Activated CD8-positive, alpha-beta memory T cell treated with anti-CD3 and anti-CD28 coated beads for 36 hours (primary cell): ENCODE data around the gene IL6R. TPM values are rescaled to one million over a fixed set of nuclear protein-coding genes. Genes with fewer than 3 reads are reported as not detected.

Experiments used
- CTCF ChIA-PET: fragments of 350-600 bp; sonication (Branson Sonifier 250); formaldehyde crosslinking; loops from one replicate; lab custom pipeline; 2021; ENCODE audit warnings: antibody characterized with exemption; lab: Charles Lee
- POLR2A ChIA-PET: fragments of 350-600 bp; sonication (Branson Sonifier 250); formaldehyde crosslinking; loops from one replicate; lab custom pipeline; 2021; ENCODE audit warnings: antibody characterized with exemption; lab: Charles Lee
- total RNA-seq, 2 experiments: library from RNA; stranded (reverse); gene quantifications; one replicate each; pipeline ENCODE4 v1.2.3, GENCODE V29; 2021

Gene IL6R
- total RNA-seq, 2 experiments from 2014 or later, result 1.0 to 1.5 TPM

DNA sequence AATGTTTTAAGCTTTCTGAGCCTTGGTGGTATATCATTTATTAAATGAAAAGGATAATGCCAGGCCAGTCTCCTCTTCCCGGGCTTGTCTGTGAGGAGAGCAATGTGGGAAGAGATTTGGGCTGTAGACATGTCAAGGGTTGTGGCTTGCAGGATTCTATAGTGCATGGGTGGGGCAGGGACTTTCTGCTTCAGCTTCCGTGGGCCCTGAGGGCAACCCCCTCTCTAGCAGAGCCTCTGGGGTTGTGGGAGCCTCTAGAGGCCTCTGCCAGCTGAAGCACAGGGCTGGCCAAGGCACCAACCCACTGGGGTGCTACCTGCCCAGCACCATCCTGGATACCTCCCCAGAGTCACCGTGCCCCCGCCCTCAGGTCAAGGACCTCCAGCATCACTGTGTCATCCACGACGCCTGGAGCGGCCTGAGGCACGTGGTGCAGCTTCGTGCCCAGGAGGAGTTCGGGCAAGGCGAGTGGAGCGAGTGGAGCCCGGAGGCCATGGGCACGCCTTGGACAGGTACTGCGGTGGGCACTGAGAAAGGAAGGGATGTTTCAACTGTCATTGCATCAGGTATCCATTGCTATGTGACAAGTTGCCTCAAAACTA, 30.6 kb downstream of the IL6R start:
- ChIA-PET CTCF (interaction anchor here (0.7 kb wide), 2 partner anchors 9 to 339 kb away, joined by 3 read pairs; no protein-coding TSS in a partner anchor), POLR2A (no interaction called here)

DNA sequence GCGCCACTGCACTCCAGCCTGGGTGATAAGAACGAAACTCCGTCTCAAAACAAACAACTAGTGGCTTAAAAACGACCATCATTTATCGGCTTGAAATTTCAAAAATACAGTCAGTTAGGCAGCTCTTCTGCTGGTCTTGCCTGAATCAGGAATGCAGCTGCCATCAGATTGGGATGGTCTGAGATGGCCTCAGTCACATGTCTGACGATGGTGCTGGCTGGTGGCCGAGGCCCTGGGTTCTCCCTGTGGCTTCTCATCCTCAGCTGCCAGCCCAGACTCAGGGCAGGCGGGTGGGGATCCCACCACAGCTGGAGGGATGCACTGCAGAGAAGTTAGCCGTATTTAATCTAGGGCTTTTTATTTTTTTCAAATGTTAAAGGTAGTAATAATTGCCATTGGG, 31.3 kb downstream of the IL6R start:
- POLR2A ChIA-PET, result no interaction called here
- CTCF ChIA-PET, result no interaction called here

DNA sequence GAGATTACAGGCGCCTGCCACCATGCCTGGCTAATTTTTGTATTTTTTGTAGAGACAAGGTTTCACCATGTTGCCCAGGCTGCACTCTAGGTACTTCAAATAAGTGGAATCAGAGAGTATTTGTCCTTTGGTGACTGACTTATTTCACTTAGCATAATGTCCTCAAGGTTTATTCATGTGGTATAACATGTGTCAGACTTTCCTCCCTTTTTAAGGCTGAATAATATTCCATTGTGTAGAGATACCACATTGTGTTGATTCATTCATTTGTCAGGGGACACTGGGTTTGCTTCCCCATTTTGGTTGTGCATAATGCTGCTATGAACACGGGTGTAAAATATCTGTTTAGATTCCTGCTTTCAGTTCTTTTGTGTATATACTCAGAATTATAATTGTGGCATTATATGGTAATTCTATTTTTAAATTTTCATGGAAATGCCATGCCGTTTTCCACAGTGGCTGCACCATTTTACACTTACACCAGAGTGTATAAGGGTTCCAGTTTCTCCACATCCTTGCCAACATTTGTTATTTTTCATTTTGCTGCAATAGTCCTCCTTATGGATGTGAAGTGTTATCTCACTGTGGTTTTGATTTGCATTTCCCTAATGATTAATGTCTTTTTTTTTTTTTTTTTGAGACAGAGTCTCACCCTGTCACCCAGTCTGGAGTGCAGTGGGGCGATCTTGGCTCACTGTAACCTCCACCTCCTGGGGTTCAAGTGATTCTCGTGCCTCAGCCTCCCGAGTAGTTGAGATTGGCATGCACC, 35.1 kb downstream of the IL6R start:
- ChIA-PET POLR2A (interaction anchor here (0.6 kb wide), 1 partner anchor 79 kb away, joined by 3 read pairs; no protein-coding TSS in a partner anchor), CTCF (interaction anchor here (1.2 to 1.3 kb wide), 2 partner anchors 9 to 33 kb away, joined by 4 read pairs; no protein-coding TSS in a partner anchor)

DNA sequence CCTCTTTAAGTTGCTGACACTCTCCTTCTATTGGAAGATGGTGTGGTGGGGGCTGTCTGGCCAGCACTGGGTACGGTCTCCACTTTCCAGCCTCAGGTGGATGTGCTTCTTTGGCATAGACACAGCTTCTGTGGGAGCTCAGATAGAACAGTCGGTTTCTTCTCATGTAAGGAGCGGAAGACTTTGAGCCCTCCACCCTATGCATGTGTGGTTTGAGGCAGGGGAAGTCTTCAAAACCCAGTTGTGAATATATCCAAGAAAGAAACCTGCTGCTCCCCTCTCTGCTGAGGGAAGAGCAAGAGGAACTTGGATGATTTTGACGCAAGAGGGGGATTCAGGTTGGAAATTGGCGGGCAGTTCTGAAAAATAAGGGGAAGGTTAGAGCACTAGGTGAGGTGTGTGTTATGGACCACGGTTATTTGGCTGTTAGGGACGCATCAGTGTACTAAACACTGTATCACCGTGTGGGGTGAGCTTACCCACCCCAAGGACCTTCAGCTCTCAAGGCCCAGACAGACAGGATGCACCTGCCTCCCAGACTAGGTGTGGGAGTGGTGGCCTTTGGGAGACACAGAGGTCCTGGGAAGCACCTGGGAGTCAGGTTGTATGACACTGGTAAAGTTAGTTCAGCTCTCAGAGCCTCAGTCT, 36.2 kb downstream of the IL6R start:
- ChIA-PET POLR2A (no interaction called here), CTCF (interaction anchor here (1.2 to 1.3 kb wide), 3 partner anchors 10 to 55 kb away, joined by 3 to 4 read pairs (median 4); no protein-coding TSS in a partner anchor)

DNA sequence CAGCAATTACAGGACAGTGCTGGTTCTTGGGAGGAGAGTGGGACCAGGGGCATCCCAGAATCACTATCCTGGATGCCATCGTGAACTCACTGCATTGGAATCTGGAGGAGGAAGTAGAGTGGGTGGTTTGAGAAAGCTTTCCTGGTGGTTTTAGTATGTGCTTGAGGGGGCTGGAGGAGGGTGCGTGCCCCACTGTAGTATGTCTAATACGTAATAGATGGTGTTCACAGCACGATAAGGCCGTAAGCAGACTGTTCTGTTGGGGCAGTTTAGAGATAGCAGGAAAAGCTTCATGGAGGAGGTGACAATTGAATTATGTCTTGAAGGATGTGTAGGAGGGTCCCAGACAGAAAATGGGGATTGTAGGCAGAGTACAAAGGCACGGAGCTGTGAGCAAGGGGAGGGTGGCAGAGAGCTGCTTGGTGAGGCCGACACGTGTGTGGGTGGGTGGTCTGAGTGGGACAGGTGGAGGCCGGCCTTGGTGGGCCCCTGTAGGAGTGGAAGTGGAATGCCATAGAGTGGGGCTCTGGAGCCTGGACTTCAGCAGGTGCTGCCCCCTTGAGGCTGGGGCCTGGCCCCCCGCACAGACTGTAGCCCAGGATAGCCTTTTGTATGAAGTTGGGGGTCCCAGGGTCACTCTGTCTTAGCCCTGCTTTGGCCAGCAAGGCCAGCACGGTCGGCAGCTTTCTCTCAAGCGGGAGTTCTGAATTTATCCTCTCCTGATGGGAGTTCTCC, 37.0 kb downstream of the IL6R start:
- POLR2A ChIA-PET, result no interaction called here
- CTCF ChIA-PET, result interaction anchor here (1.2 to 1.3 kb wide), 4 partner anchors 9 to 55 kb away, joined by 3 to 4 read pairs (median 4); no protein-coding TSS in a partner anchor

DNA sequence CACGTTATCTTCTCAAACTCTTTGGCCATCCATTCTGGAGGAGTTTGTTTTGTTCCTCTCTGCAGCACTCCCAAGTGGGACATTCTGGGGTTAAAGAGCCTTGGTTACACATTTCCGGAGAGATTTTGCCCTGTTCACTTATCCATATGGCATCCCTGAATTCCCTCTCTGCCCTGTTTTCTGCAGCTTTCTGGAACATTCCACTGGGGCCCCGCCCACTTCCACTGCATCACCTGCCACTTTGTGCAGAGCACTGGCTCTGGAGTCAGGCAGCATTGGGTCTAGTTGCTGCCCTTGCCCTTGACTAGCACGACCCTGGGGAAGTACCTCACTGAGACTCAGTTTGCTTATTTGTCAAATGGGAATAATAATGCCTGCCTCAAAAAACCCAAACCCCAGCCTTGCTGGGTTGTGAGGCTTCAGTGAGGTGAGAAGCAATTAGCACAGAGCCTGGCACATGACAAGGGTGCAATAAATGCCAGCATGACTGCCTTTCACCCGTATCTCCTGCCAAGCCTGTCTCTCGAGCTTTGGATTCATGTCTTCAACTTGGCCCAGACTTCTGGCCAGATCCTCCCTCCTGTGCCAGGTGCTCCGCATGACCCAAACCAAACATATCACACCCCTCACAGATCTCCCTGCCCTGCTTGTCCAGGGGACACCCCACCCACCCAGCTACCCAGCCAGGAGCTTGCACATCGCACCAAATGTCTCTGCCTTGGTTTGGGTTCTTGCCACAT, 38.3 kb downstream of the IL6R start:
- CTCF ChIA-PET, result interaction anchor here (0.6 to 1.9 kb wide), 3 partner anchors 14 to 39 kb away, joined by 3 to 4 read pairs (median 4); no protein-coding TSS in a partner anchor
- POLR2A ChIA-PET, result no interaction called here

DNA sequence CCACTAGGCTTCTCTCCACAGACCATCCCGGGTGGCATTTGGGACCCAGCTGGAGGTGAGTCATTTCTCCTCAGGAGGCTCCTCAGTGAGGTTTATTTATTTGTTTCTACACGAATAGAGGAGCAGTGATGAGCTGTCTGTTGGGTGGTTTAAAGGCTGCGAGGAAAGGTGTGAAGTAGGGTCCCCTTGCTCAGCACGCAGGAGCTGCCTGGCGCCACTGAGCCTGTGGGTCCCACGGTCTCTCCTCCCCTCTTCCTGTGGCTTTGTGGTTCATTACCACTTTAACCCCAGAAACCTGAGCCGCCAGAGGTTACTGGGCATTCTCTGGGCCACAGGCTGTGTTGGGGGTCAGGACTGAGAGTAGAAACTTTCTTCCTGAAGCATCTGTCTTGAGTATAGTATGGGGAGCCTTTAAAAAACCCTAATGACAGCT, 39.9 kb downstream of the IL6R start:
- POLR2A ChIA-PET, result interaction anchor here (1.4 to 1.5 kb wide), 2 partner anchors 19 to 59 kb away, joined by 3 to 11 read pairs; no protein-coding TSS in a partner anchor
- CTCF ChIA-PET, result interaction anchor here (0.9 to 1.6 kb wide), 3 partner anchors 35 to 121 kb away, joined by 3 read pairs; no protein-coding TSS in a partner anchor

DNA sequence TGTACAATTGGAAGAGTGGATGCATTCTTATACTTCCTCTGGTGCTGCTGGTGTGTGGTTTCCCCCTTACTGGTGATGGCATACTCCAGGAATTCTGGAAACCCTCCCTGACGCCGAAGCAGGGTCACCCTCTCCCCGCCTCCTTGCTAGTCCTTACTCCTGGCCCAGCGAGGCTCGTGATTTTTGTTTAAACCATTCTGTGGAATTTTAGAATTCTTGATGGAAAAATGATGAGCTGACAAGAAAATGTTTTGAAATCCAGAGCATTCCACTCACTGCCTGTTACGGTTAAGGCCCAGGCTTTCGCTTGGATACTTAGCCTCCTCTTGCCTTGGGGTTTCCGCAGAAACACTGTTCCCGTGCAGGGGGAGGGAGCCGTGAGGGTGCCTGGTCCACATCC, 41.1 kb downstream of the IL6R start:
- ChIA-PET CTCF (interaction anchor here (0.6 kb wide), 1 partner anchor 558 kb away, joined by 4 read pairs; no protein-coding TSS in a partner anchor), POLR2A (no interaction called here)

DNA sequence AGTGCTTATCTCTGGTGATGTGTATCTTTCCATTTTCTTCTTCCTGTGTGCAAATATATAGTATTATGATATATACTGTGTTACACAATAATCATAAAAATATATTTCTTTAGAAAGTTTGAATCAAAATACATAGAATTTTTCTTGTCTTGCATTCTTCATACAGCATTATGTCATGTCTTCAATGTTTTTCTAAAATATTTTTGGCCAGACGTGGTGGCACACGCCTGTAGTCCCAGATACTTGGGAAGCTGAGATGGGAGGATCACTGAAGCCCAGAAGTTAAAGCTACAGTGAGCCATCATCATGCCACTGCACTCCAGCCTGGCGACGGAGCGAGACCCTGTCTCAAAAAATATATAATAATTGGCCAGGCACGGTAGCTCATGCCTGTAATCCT, 41.6 kb downstream of the IL6R start:
- ChIA-PET CTCF (no interaction called here), POLR2A (no interaction called here)

DNA sequence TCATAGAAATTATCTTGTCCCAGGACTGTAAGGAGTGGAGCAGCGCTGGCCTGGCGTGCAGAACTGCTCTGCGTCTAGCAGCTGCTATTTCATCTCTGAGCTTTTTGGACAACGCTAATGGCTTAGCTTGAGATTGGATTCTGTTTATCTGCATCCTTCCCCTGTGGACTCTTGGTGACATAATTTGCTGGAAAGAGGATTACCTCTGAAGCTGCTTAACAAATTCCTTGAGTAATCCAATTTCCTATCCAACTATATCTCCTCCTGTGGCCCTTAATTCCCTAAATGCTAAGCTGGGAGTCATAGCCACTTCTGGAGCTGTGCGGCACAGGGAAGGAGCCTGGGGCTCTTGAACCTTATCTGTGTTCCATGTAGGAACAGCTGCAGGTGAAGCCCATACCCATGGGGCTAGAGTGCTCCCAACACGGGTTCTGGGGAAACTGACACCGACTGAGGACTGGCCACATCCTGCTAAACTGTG, 43.2 kb downstream of the IL6R start:
- CTCF ChIA-PET, result interaction anchor here (1.1 kb wide), 1 partner anchor 31 kb away, joined by 5 read pairs; no protein-coding TSS in a partner anchor
- POLR2A ChIA-PET, result no interaction called here

DNA sequence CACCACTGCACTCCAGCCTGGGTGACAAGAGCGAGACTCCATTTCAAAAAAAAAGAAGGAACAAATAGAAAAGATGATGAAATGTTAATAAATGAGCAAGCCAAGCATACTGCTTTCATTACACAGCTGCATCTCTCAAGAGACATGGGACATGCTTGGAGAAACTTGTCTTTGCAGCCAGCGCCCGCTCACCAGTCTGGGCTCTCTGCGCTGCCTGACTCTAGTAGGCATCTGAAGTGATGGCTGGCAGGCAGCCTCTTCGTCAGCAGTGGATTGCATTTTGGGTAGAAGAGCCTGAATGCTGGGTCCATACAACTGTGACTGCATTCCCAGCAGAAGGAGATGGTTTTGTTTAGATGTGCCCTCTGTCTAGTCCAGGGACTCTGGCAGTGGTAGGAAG, 48.0 kb downstream of the IL6R start:
- CTCF ChIA-PET, result no interaction called here
- POLR2A ChIA-PET, result no interaction called here

DNA sequence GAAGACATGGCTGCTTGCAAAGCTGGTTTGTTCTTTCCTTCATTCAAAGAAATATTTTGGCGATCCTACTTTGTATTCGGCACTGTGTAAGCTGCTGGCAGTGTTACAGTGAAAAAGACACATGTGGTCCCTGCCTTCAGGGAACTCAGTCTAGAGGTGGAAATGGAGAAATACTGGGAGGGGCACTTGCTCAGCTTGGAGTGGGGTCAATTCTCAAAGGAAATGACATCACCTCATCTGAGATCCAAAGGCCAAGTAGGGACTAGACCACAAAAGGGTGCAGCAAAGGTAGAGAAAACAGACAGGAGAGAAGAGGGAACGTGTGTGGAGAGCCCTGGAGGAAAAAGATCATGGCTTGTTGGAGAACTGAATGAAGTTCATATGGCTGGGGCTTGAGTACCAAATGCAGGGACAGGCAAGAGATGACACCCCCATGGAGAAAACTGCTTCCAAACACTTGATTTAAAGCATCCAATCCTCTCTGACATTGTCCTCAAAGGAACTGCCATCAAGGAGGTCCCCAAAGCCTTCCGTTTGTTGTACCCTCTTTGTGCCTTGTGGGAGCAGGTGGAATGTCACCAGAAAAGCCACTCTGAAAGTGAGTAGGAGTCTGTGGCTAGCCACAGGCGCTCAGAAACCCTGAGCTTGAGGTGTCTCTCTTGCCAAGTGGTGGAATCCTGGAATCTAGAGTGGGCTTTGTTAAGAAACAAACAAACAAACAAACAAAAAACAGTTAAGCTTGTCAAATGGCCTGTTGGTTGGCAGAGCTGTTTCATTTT, 48.6 kb downstream of the IL6R start:
- ChIA-PET CTCF (no interaction called here), POLR2A (no interaction called here)

DNA sequence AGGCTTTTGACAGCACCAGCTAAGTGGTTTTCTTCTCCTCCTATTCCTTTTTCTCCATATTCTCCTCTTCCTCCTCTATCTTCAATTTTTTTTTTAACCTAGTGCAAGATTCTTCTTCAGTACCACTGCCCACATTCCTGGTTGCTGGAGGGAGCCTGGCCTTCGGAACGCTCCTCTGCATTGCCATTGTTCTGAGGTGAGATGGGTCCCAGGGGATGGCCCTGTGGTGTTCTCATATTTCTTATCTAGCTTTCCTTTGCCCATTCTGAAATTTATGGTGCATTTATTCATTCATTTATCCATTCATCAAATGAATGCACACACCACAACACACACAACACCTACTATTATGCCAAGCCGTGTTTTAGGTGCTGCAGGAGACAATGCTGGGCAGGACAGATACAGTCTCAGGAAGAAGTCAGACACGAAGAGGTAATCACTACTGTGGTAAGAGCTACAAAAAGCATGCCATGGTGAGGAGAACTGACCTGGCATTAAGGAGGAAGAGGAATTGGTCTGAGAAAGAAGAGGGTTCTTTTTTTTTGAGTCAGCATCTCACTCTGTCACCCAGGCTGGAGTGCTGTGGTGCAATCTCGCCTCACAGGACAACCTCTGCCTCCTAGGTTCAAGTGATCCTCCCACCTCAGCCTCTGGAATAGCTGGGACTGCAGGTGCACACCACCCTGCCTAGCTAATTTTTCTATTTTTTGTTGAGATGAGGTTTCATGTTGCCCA, 49.4 kb downstream of the IL6R start:
- ChIA-PET POLR2A (no interaction called here), CTCF (no interaction called here)

DNA sequence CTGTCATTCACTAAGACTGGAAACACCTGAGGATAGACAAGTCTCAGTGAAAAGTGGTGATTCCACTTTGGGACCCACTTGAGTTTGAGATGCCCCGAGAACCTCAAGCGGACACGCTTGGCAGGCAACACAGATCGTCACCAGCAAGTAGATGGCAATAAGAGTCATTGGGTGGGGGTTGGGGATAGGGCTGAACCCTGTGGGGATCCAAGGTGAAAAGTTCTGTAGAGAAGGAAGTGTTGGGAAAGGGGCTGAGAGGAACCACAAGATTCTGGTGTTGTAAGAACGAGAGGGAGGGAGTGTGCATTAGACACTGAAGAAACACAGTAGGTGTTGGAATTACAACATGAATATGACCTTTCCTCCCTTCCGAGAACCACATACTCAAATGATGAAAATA, 51.5 kb downstream of the IL6R start:
- CTCF ChIA-PET, result interaction anchor here (0.6 to 1.7 kb wide), 2 partner anchors 14 to 70 kb away, joined by 4 read pairs; no protein-coding TSS in a partner anchor
- POLR2A ChIA-PET, result interaction anchor here (0.7 kb wide), 1 partner anchor 59 kb away, joined by 7 read pairs; no protein-coding TSS in a partner anchor

DNA sequence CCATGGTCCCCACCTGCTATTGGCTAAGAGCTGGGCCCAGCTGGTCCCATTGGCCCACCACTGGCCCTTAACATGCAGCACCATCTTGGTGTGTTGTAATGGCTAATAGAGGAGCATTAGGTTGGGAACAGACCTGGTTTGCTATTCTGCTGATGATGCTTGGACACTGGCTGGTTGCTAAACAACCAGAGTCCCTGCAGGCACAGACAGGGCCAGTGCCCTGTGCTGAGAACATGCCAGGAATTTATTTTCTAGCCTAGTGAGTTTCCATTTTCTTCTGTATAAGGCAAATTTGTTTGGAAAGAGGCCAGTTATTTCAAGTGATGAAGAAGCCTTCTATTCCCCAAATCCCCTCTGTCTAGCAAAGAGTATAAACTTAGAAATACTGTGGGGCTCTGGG, 53.9 kb downstream of the IL6R start:
- ChIA-PET POLR2A (no interaction called here), CTCF (no interaction called here)

DNA sequence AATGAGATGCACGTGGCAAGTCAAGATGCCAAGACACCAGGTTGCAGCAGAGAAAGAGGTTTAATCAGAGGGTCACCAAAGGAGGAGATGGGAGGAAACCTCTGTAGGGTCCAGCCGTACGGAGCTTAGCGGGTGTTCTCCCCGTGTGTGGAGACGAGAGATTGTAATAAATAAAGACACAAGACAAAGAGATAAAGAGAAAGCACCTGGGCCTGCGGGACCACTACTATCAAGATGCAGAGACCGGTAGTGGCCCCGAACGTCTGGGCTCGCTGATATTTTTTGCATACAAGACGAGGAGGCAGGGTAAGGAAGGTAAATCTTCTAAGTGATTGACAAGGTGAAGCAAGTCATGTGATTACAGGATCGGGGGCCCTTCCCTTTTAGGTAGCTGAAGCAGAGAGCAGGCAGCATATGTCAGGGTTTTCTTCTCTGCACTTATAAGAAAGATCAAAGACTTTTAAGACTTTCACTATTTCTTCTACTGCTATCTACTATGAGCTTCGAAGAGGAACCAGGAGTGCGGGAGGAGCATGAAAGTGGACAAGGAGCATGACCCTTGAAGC, 55.6 kb downstream of the IL6R start:
- CTCF ChIA-PET, result no interaction called here
- POLR2A ChIA-PET, result no interaction called here
